Epithelial cell of prostate (primary cell): ENCODE data around the gene CAMK2B.

Experiments used
- DNase-seq: peaks from one replicate; pipeline ENCODE4 v3.0.0-alpha.2; 2011; ENCODE audit warnings: low read depth, low spot score
- H3K27ac ChIP-seq: fragments of 450-650 bp; 2 replicates; pipeline ENCODE4 v1.5.1; 2017; ENCODE audit warnings: mild to moderate bottlenecking

The CAMK2B gene

GRCh38 chr7:44331682-44332081 is 6.3 kb upstream of the CAMK2B start:
- H3K27ac ChIP-seq: no peak overlapping the region
- DNase-seq: no peak

GRCh38 chr7:44330331-44330730 is 4.9 kb upstream of the CAMK2B start:
- H3K27ac ChIP-seq: no peak overlapping the region
- DNase-seq: no peak

- no peak for DNase-seq
- H3K27ac ChIP-seq: no peak overlapping the region
Observed at GRCh38 chr7:44329888-44330287, 4.5 kb upstream of the CAMK2B start.

GRCh38 chr7:44329081-44329480 is 3.7 kb upstream of the CAMK2B start:
- no peak for DNase-seq
- no peak overlapping the region for H3K27ac ChIP-seq

GRCh38 chr7:44327981-44328380 is 2.6 kb upstream of the CAMK2B start:
- no peak for DNase-seq
- H3K27ac ChIP-seq: no peak overlapping the region

- H3K27ac ChIP-seq: no peak overlapping the region
Observed at GRCh38 chr7:44326261-44327125, 1.1 kb upstream of the CAMK2B start.

GRCh38 chr7:44325811-44326241 is 432 bp upstream of the CAMK2B start:
- no peak for DNase-seq
- H3K27ac ChIP-seq: no peak overlapping the region

More at GRCh38 chr7:44326261-44327125, 1.1 kb upstream of the CAMK2B start:
- DNase-seq: no peak

GRCh38 chr7:44324481-44325200 is 753 bp downstream of the CAMK2B start:
- H3K27ac ChIP-seq: no peak overlapping the region
- no peak for DNase-seq

GRCh38 chr7:44324204-44324480 is 1.3 kb downstream of the CAMK2B start:
- DNase-seq: no peak
- H3K27ac ChIP-seq: no peak overlapping the region

GRCh38 chr7:44323381-44324203 is 1.8 kb downstream of the CAMK2B start:
- no peak overlapping the region for H3K27ac ChIP-seq

GRCh38 chr7:44322631-44323363 is 2.6 kb downstream of the CAMK2B start:
- H3K27ac ChIP-seq: no peak overlapping the region
- no peak for DNase-seq

More at GRCh38 chr7:44323381-44324203, 1.8 kb downstream of the CAMK2B start:
- no peak for DNase-seq

GRCh38 chr7:44321796-44322195 is 3.6 kb downstream of the CAMK2B start:
- no peak overlapping the region for H3K27ac ChIP-seq
- DNase-seq: no peak

- no peak for DNase-seq
- no peak overlapping the region for H3K27ac ChIP-seq
Observed at GRCh38 chr7:44320794-44321371, 4.5 kb downstream of the CAMK2B start.

GRCh38 chr7:44320141-44320540 is 5.3 kb downstream of the CAMK2B start:
- DNase-seq: no peak
- no peak overlapping the region for H3K27ac ChIP-seq

GRCh38 chr7:44318332-44318731 is 7.1 kb downstream of the CAMK2B start:
- H3K27ac ChIP-seq: no peak overlapping the region
- DNase-seq: no peak

- no peak for DNase-seq
- H3K27ac ChIP-seq: no peak overlapping the region
Observed at GRCh38 chr7:44315301-44315903, 10.0 kb downstream of the CAMK2B start.

GRCh38 chr7:44313621-44314031 is 11.8 kb downstream of the CAMK2B start:
- DNase-seq: no peak
- H3K27ac ChIP-seq: no peak overlapping the region

- DNase-seq: no peak
- H3K27ac ChIP-seq: no peak overlapping the region
Observed at GRCh38 chr7:44313016-44313415, 12.4 kb downstream of the CAMK2B start.
